Cardiac muscle cell (in vitro differentiated cells and primary cell): ENCODE results near the gene TCFL5. TPM values are rescaled to one million over a fixed set of nuclear protein-coding genes. Genes with fewer than 3 reads are reported as not detected.
"Not testable (repeated sequence)": the region's sequence is repeated elsewhere in the genome, so short reads cannot be mapped to it uniquely, and the experiment has no call there.

Experiments used
- DNase-seq, 2 donors: peaks; one replicate each; pipeline versions ENCODE4 v3.0.0 to v3.0.0-alpha.2; 2010 to 2017; ENCODE audit warnings: low read depth in 1 of 2, low spot score in 1 of 2
- H3K27ac ChIP-seq: fragments of 200-600 bp; sonication (generic); 2 replicates; pipeline ENCODE4 v1.5.1; 2016
- H3K27me3 ChIP-seq: fragments of 200-600 bp; sonication (generic); 2 replicates; pipeline ENCODE4 v1.6.0; 2016; ENCODE audit warnings: control low read depth
- H3K36me3 ChIP-seq: fragments of 200-600 bp; sonication (generic); 2 replicates; pipeline ENCODE4 v1.5.1; 2016; ENCODE audit warnings: control low read depth
- H3K4me1 ChIP-seq: fragments of 200-600 bp; sonication (generic); 2 replicates; pipeline ENCODE4 v1.8.1; 2017; ENCODE audit warnings: low read depth, mild to moderate bottlenecking, mixed run types
- H3K4me3 ChIP-seq: fragments of 200-600 bp; sonication (generic); 2 replicates; pipeline ENCODE4 v1.5.1; 2016; ENCODE audit warnings: mild to moderate bottlenecking
- H3K9me3 ChIP-seq: fragments of 200-600 bp; sonication (generic); 2 replicates; pipeline ENCODE4 v1.5.1; 2017; ENCODE audit warnings: low read depth, mild to moderate bottlenecking, control low read depth
- CTCF ChIP-seq: IDR thresholded peaks from 2 replicates; pipeline ENCODE4 v1.5.1; 2012; ENCODE audit warnings: low read depth, mild to moderate bottlenecking, low read length
- polyA plus RNA-seq: library from polyadenylated mRNA; unstranded; fragments of >200 nt; fragmentation: Nextera tagmentation; extraction: Ambion mirVana; gene quantifications from 2 replicates; pipeline ENCODE4 v1.2.1, GENCODE V29; 2016
- total RNA-seq: library from RNA; depleted of rRNA; stranded (reverse); fragments of >200 nt; gene quantifications from 2 replicates; pipeline ENCODE4 v1.2.3, GENCODE V29; 2016

TCFL5 gene
- total and polyA plus RNA-seq, 2 experiments from 2014 or later: 6.6 to 8.1 TPM

GRCh38 chr20:62855120-62855519, 6.5 kb downstream of the TCFL5 start:
- H3K4me1 ChIP-seq: no peaks in the 10 kb centered on the region
- peaks cover 6% of the 10 kb centered on the region for H3K36me3 ChIP-seq
- H3K4me3 ChIP-seq: no peak overlapping the region
- no peak for DNase-seq
- H3K27ac ChIP-seq: no peak overlapping the region
- no peak for TF ChIP-seq CTCF
- no peaks in the 10 kb centered on the region for H3K9me3 ChIP-seq
- no peaks in the 10 kb centered on the region for H3K27me3 ChIP-seq

GRCh38 chr20:62854121-62854520, 7.5 kb downstream of the TCFL5 start:
- no peaks in the 10 kb centered on the region for H3K9me3 ChIP-seq
- no peak overlapping the region for H3K4me3 ChIP-seq
- peaks cover 6% of the 10 kb centered on the region for H3K36me3 ChIP-seq
- no peak for TF ChIP-seq CTCF
- DNase-seq: no peak
- H3K27me3 ChIP-seq: no peaks in the 10 kb centered on the region
- H3K4me1 ChIP-seq: no peaks in the 10 kb centered on the region
- no peak overlapping the region for H3K27ac ChIP-seq

- not testable (repeated sequence) for H3K27me3 ChIP-seq, H3K36me3 ChIP-seq, DNase-seq, H3K4me3 ChIP-seq, H3K9me3 ChIP-seq, H3K27ac ChIP-seq, H3K4me1 ChIP-seq
Observed at GRCh38 chr20:62853304-62853703, 8.3 kb downstream of the TCFL5 start.

- no peak for TF ChIP-seq CTCF
- H3K4me3 ChIP-seq: no peak overlapping the region
- no peak overlapping the region for H3K27ac ChIP-seq
- H3K27me3 ChIP-seq: no peaks in the 10 kb centered on the region
- H3K9me3 ChIP-seq: no peaks in the 10 kb centered on the region
- DNase-seq: no peak
- H3K4me1 ChIP-seq: no peaks in the 10 kb centered on the region
- H3K36me3 ChIP-seq: peaks cover 6% of the 10 kb centered on the region
Observed at GRCh38 chr20:62852841-62853240, 8.8 kb downstream of the TCFL5 start.

GRCh38 chr20:62852196-62852595, 9.4 kb downstream of the TCFL5 start:
- Histone ChIP-seq H3K36me3 (peaks cover 6% of the 10 kb centered on the region), H3K4me3 (no peak overlapping the region), H3K4me1 (no peaks in the 10 kb centered on the region), H3K9me3 (no peaks in the 10 kb centered on the region), H3K27ac (no peak overlapping the region), H3K27me3 (no peaks in the 10 kb centered on the region)
- TF ChIP-seq CTCF: no peak
- no peak for DNase-seq

- no peak for TF ChIP-seq CTCF
- no peak overlapping the region for H3K27ac ChIP-seq
- peaks cover 7% of the 10 kb centered on the region for H3K36me3 ChIP-seq
- H3K9me3 ChIP-seq: no peaks in the 10 kb centered on the region
- DNase-seq: no peak
- no peaks in the 10 kb centered on the region for H3K27me3 ChIP-seq
- no peak overlapping the region for H3K4me3 ChIP-seq
- no peaks in the 10 kb centered on the region for H3K4me1 ChIP-seq
Observed at GRCh38 chr20:62850333-62850974, 11.2 kb downstream of the TCFL5 start.
